GM12875 (cell line): ENCODE data around the gene TRPM4.

Experiments used
- H3K4me3 ChIP-seq: one replicate; pipeline ENCODE4 v1.5.1; 2011; ENCODE audit warnings: low read depth, low read length, control low read depth
- CTCF ChIP-seq: IDR thresholded peaks from 2 replicates; pipeline ENCODE4 v1.5.1; 2011; ENCODE audit warnings: low read depth, mild to moderate bottlenecking, control low read depth, inconsistent platforms, low read length, moderate library complexity, borderline replicate concordance; ENCODE audit not compliant: insufficient read depth

Gene TRPM4

GRCh38 chr19:49129238-49129583 lies 28.4 kb upstream of the TRPM4 start:
- no peak for TF ChIP-seq CTCF
- no peak overlapping the region for H3K4me3 ChIP-seq

GRCh38 chr19:49130325-49130724 lies 27.3 kb upstream of the TRPM4 start:
- TF ChIP-seq CTCF = no peak
- no peak overlapping the region for H3K4me3 ChIP-seq

- no peak for TF ChIP-seq CTCF
- no peak overlapping the region for H3K4me3 ChIP-seq
Observed at GRCh38 chr19:49132974-49133609, 24.5 kb upstream of the TRPM4 start.

- TF ChIP-seq CTCF = no peak
- no peak overlapping the region for H3K4me3 ChIP-seq
Observed at GRCh38 chr19:49133621-49134454, 23.8 kb upstream of the TRPM4 start.

- no peak for TF ChIP-seq CTCF
- no peak overlapping the region for H3K4me3 ChIP-seq
Observed at GRCh38 chr19:49135686-49136085, 21.9 kb upstream of the TRPM4 start.

- no peak for TF ChIP-seq CTCF
Observed at GRCh38 chr19:49136771-49137171, 20.8 kb upstream of the TRPM4 start.

GRCh38 chr19:49140951-49141350 lies 16.6 kb upstream of the TRPM4 start:
- no peak for TF ChIP-seq CTCF
- H3K4me3 ChIP-seq = no peak overlapping the region

More at GRCh38 chr19:49136771-49137171, 20.8 kb upstream of the TRPM4 start:
- H3K4me3 ChIP-seq = no peak overlapping the region
